T-cell (primary cell): ENCODE data around the gene SYNPO. TPM values are rescaled to one million over a fixed set of nuclear protein-coding genes. Genes with fewer than 3 reads are reported as not detected.

Experiments
- ATAC-seq, 4 experiments: fragments of 200-7000 bp in 3 of 4; fragments of 150-1000 bp in 1 of 4; cut with Tn5 transposase; replicated peaks in 1 of 4; 1 replicate in 3 of 4; 2 replicates in 1 of 4; pipeline ENCODE4 v1.10.0; 2021; ENCODE audit warnings: moderate library complexity in 3 of 4, mild to moderate bottlenecking in 2 of 4, moderate number of reproducible peaks in 1 of 4
- CTCF ChIA-PET, 2 donors: fragments of 300-600 bp; sonication (Branson Sonifier 250); formaldehyde crosslinking; loops; one replicate each; lab custom pipeline; 2022; ENCODE audit warnings: antibody characterized with exemption in 2 of 2; lab: Charles Lee
- POLR2A ChIA-PET, 2 donors: fragments of 300-600 bp; sonication (Branson Sonifier 250); formaldehyde crosslinking; loops; one replicate each; lab custom pipeline; 2022; ENCODE audit warnings: antibody characterized with exemption in 2 of 2; lab: Charles Lee
- DNase-seq, 35 experiments: peaks; one replicate each; pipeline versions ENCODE4 v3.0.0 to v3.0.0-alpha.2; 2013 to 2023
- H3K27ac ChIP-seq: one replicate; pipeline ENCODE4 v1.5.1; 2013; ENCODE audit warnings: low read length
- H3K27me3 ChIP-seq, 2 experiments: replicated peaks in 1 of 2; 1 replicate in 1 of 2; 2 replicates in 1 of 2; pipeline versions ENCODE4 v1.6.1 to v1.7.0; 2013; ENCODE audit warnings: low read length in 1 of 2, mixed read lengths in 1 of 2; ENCODE audit not compliant: control insufficient read depth in 2 of 2, insufficient read depth in 2 of 2; ENCODE audit errors: extremely low read depth in 1 of 2
- H3K36me3 ChIP-seq, 2 donors: 1 replicate in 1 of 2; 2 replicates in 1 of 2; pipeline versions ENCODE4 v1.6.1 to v1.7.0; 2013; ENCODE audit warnings: low read length in 1 of 2; ENCODE audit not compliant: control insufficient read depth in 2 of 2, insufficient read depth in 1 of 2; ENCODE audit errors: extremely low read depth in 1 of 2
- H3K4me1 ChIP-seq, 2 experiments: 1 replicate in 1 of 2; 2 replicates in 1 of 2; pipeline versions ENCODE4 v1.6.1 to v1.7.0; 2013; ENCODE audit warnings: low read length in 2 of 2, mixed read lengths in 1 of 2; ENCODE audit not compliant: insufficient read depth in 2 of 2, control insufficient read depth in 1 of 2; ENCODE audit errors: extremely low read depth in 1 of 2
- H3K4me3 ChIP-seq, 2 donors: 1 replicate in 1 of 2; 2 replicates in 1 of 2; pipeline versions ENCODE4 v1.5.1 to v1.7.0; 2013; ENCODE audit warnings: mild to moderate bottlenecking in 2 of 2, low read length in 1 of 2, moderate library complexity in 1 of 2; ENCODE audit not compliant: control insufficient read depth in 1 of 2; ENCODE audit errors: extremely low read depth in 1 of 2
- H3K9me3 ChIP-seq: 2 replicates; pipeline ENCODE4 v1.7.0; 2013
- H3K27ac Mint-ChIP-seq, 2 donors: one replicate each; pipeline ENCODE4 v1.8.0; 2020 to 2021; ENCODE audit warnings: mild to moderate bottlenecking in 2 of 2, mixed read lengths in 2 of 2
- H3K27me3 Mint-ChIP-seq, 2 donors: one replicate each; pipeline ENCODE4 v1.8.0; 2021 to 2022; ENCODE audit warnings: mixed read lengths in 2 of 2
- H3K36me3 Mint-ChIP-seq: one replicate; pipeline ENCODE4 v1.8.0; 2021; ENCODE audit warnings: mixed read lengths
- H3K4me1 Mint-ChIP-seq, 3 donors: one replicate each; pipeline ENCODE4 v1.8.0; 2020 to 2022; ENCODE audit warnings: mixed read lengths in 3 of 3, mild to moderate bottlenecking in 1 of 3
- H3K4me3 Mint-ChIP-seq, 3 donors: one replicate each; pipeline ENCODE4 v1.8.0; 2020 to 2022; ENCODE audit warnings: mild to moderate bottlenecking in 3 of 3, mixed read lengths in 3 of 3, moderate library complexity in 3 of 3
- H3K9me3 Mint-ChIP-seq, 3 donors: one replicate each; pipeline ENCODE4 v1.8.0; 2020 to 2022; ENCODE audit warnings: mixed read lengths in 3 of 3
- WGBS: methylation state at CpG from one replicate; pipeline ENCODE4 v1.1.5; 2013; ENCODE audit warnings: missing lambda C conversion rate; ENCODE audit not compliant: insufficient coverage; 5-methylcytosine and 5-hydroxymethylcytosine counted together
- total RNA-seq, 35 experiments: library from RNA in 6 of 35; stranded (reverse) in 6 of 35; fragments of 120-200 nt in 1 of 35; gene quantifications; one replicate each; pipeline versions ENCODE4 v1.2.1 to v1.2.4 and lab custom pipeline; 2013 to 2026

SYNPO gene
- total RNA-seq, 5 donors from 2014 or later (not counting 1 experiment from before 2014, with no cell fraction given) = 0.09 to 1.9 (median 1.0) TPM

DNA sequence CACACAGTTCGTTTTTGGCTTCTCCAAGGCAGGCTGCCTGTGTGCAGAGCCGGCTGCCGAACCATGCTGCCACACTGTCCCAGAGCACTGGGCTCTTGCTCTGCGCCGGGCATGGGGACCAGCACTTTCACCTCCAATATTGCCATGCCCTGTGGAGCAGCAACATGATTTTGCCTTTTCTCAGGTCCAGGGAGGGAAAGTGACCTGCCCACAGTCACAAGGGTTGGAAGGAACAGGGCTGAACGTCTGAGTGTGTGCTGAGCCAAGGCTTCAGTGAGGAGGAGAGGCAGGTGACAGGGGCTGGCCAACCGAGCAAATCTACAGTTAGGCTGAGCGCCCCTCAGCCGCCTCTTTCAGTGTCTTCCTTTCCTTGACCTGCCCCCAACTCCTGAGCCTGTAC lies 34.0 kb upstream of the SYNPO start:
- peaks cover 0 to 12% of the 10 kb centered on the region in 2 experiments for H3K27me3 ChIP-seq
- H3K27me3 Mint-ChIP-seq = no peaks in the 10 kb centered on the region
- ATAC-seq (no peak), DNase-seq (no peak)
- no peak overlapping the region for H3K4me3 Mint-ChIP-seq
- H3K36me3 ChIP-seq = no peaks in the 10 kb centered on the region
- H3K36me3 Mint-ChIP-seq = no peaks in the 10 kb centered on the region
- CTCF ChIA-PET = no interaction called here
- no peaks in the 10 kb centered on the region for H3K4me1 Mint-ChIP-seq
- no peaks in the 10 kb centered on the region for H3K9me3 Mint-ChIP-seq
- H3K4me1 ChIP-seq = no peaks in the 10 kb centered on the region
- H3K27ac Mint-ChIP-seq = no peak overlapping the region
- no peak overlapping the region for H3K27ac ChIP-seq
- 82% methylated on average over 5 of the region's 9 CpGs for WGBS
- H3K9me3 ChIP-seq = no peaks in the 10 kb centered on the region
- H3K4me3 ChIP-seq = no peak overlapping the region
- POLR2A ChIA-PET = no interaction called here

DNA sequence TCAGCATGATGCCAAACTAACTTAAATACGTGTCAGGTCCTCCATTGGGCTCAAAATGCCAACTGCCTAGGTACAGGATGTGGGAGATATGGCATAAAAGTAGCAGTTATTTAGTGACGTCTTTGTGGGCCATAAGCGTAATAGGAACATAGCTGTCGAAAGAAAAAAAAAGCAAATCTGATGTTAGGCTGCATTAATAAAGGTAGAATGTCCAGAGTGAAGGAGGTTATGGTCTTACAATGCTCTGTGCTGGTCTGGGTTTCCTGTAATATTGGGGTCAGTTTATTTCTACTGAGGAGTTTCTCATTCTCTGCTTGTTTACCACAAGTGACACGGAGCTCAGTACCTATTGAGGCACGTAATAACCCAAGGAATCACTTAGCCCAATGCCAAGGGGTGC lies 33.4 kb upstream of the SYNPO start:
- 72% methylated on average over 5 of the region's 6 CpGs for WGBS

DNA sequence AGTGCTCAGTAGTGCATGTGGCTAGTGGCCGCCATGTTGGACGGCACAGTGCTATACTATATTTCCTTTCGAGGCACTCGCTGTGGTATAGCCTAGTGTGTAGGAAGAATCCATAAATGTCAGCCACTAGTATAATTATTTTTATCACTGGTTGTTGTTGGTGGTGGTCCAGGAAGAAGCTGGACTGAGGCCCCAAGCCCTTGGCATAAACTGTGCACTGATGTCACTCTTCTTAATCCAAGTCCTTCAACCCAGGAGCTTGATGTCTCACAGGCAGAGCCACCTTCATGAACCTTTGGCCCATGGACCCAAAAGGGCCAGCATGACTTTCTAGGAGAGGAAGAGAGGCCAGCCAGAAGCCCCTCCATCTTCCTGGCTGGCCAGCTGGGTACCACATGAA lies 32.5 kb upstream of the SYNPO start:
- no peak overlapping the region for H3K4me3 Mint-ChIP-seq
- ATAC-seq (no peak), DNase-seq (no peak)
- H3K27me3 ChIP-seq = peaks cover 0 to 7% of the 10 kb centered on the region in 2 experiments
- H3K36me3 ChIP-seq = no peaks in the 10 kb centered on the region
- H3K9me3 ChIP-seq = no peaks in the 10 kb centered on the region
- H3K9me3 Mint-ChIP-seq = no peaks in the 10 kb centered on the region
- no peak overlapping the region for H3K27ac Mint-ChIP-seq
- ChIA-PET POLR2A (no interaction called here), CTCF (no interaction called here)
- no peaks in the 10 kb centered on the region for H3K4me1 ChIP-seq
- no peaks in the 10 kb centered on the region for H3K4me1 Mint-ChIP-seq
- no peak overlapping the region for H3K4me3 ChIP-seq
- H3K27ac ChIP-seq = no peak overlapping the region
- H3K36me3 Mint-ChIP-seq = no peaks in the 10 kb centered on the region
- WGBS = no CpG with 5 or more reads among the region's 4 CpGs
- H3K27me3 Mint-ChIP-seq = no peaks in the 10 kb centered on the region

More for the DNA sequence above, 33.4 kb upstream of the SYNPO start:
- no peak overlapping the region for H3K4me3 Mint-ChIP-seq
- no peaks in the 10 kb centered on the region for H3K4me1 ChIP-seq
- CTCF ChIA-PET = no interaction called here
- POLR2A ChIA-PET = no interaction called here
- no peaks in the 10 kb centered on the region for H3K9me3 Mint-ChIP-seq
- no peak overlapping the region for H3K27ac ChIP-seq
- H3K4me1 Mint-ChIP-seq = no peaks in the 10 kb centered on the region
- DNase-seq = no peak
- H3K27me3 Mint-ChIP-seq = no peaks in the 10 kb centered on the region
- H3K27ac Mint-ChIP-seq = no peak overlapping the region
- peaks cover 0 to 8% of the 10 kb centered on the region in 2 experiments for H3K27me3 ChIP-seq
- no peaks in the 10 kb centered on the region for H3K36me3 ChIP-seq
- no peak overlapping the region for H3K4me3 ChIP-seq
- H3K9me3 ChIP-seq = no peaks in the 10 kb centered on the region
- H3K36me3 Mint-ChIP-seq = no peaks in the 10 kb centered on the region
- ATAC-seq = no peak

DNA sequence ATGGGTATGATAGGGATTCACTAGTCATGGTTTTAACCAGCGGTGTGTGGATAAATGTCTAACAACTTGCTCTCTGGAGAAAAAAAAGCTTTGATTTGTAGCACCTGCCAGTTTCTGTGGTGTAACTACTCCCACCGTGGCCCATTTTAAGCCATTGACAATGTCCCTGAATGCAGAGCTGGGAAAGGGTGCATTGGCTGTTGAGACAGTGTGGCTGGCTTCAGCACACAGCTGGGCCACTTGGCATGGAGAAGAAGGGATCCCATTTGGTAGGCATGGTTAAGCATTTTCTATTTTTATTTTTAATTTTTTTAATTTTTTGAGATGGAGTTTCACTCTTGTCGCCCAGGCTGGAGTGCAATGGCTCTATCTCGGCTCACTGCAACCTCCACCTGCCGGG lies 31.5 kb upstream of the SYNPO start:
- H3K27ac ChIP-seq = no peak overlapping the region
- H3K27ac Mint-ChIP-seq = no peak overlapping the region
- H3K27me3 Mint-ChIP-seq = no peaks in the 10 kb centered on the region
- peaks cover 0 to 7% of the 10 kb centered on the region in 2 experiments for H3K27me3 ChIP-seq
- H3K9me3 Mint-ChIP-seq = no peaks in the 10 kb centered on the region
- ATAC-seq (no peak), DNase-seq (no peak)
- POLR2A ChIA-PET = no interaction called here
- 44% methylated on average over 2 of the region's 5 CpGs for WGBS
- CTCF ChIA-PET = no interaction called here
- H3K4me3 Mint-ChIP-seq = no peak overlapping the region
- H3K36me3 Mint-ChIP-seq = no peaks in the 10 kb centered on the region
- no peak overlapping the region for H3K4me3 ChIP-seq
- H3K4me1 Mint-ChIP-seq = no peaks in the 10 kb centered on the region
- H3K4me1 ChIP-seq = no peaks in the 10 kb centered on the region
- no peaks in the 10 kb centered on the region for H3K9me3 ChIP-seq
- H3K36me3 ChIP-seq = no peaks in the 10 kb centered on the region

DNA sequence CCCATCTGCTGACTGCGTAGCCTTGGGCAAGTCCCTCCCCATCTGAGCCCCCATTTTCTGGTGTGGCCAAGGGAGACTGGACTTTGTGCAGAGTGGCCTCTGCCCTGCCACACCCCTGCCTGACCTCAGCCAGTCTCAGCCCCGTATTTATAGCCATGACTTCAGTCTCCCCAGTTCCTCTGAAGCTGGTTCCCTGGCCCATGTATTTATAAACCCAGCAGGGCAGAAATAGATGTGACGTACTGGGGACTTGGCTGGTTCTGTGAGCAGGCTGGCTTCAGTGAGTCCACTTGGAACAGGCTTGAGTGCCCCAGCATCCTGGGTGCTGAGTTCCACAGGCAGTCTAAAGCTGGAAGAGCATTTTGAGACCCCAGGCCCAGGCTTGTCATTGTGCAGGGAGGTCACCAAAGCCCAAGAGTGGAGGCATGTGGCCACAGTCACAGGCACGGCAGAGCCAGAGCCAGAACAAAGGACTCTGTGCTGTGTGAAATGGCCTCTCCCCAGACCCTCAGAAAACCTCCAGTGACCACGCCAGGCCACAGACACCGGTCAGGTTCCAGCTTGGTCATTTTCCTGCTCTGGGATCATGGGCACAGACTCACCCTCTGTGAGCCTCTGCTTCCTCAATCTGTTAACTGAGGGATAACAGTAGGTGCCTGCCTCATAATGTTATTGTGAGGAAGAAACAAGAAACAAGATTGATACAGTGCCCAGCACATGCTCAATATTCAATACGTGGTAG lies 30.4 kb upstream of the SYNPO start:
- POLR2A ChIA-PET = no interaction called here
- no peak overlapping the region for H3K4me3 Mint-ChIP-seq
- CTCF ChIA-PET = interaction anchor here in 1 of 2 donors (0.6 kb wide), 1 partner anchor 36 kb away, joined by 3 read pairs; no protein-coding TSS in a partner anchor
- no peaks in the 10 kb centered on the region for H3K36me3 Mint-ChIP-seq
- DNase-seq (no peak), ATAC-seq (no peak)
- H3K4me1 Mint-ChIP-seq = peaks cover 0 to under 1% (median 0%) of the 10 kb centered on the region in 3 donors
- Histone ChIP-seq H3K27ac (no peak overlapping the region), H3K36me3 (no peaks in the 10 kb centered on the region), H3K27me3 (peaks cover 0 to 14% of the 10 kb centered on the region in 2 experiments), H3K4me3 (no peak overlapping the region), H3K9me3 (no peaks in the 10 kb centered on the region), H3K4me1 (no peaks in the 10 kb centered on the region)
- no peaks in the 10 kb centered on the region for H3K27me3 Mint-ChIP-seq
- H3K27ac Mint-ChIP-seq = no peak overlapping the region
- H3K9me3 Mint-ChIP-seq = no peaks in the 10 kb centered on the region
- WGBS = 85% methylated on average over 4 of the region's 7 CpGs

DNA sequence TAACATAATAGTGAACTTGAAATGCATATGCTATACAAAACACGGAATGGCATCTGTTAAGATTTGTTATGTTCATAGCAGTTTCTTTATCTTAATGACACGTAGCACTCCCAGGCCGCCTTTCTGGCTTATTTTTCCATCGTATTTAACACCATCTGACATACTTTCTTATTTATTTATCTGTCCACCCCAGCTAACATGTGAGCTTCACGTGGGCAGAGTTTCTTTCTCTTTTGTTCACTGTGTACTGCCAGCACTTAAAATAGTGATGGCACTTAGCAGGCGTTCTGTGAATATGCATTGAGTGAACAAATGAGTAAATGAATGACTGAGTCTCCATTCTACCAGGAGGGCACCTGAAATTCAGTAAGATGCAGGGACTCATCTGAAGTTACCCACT lies 29.4 kb upstream of the SYNPO start:
- H3K36me3 Mint-ChIP-seq = no peaks in the 10 kb centered on the region
- H3K4me1 ChIP-seq = peaks cover 0 to 3% of the 10 kb centered on the region in 2 experiments
- peaks cover 0 to 15% of the 10 kb centered on the region in 2 experiments for H3K27me3 ChIP-seq
- H3K27me3 Mint-ChIP-seq = peaks cover under 1% of the 10 kb centered on the region in 2 donors
- no peaks in the 10 kb centered on the region for H3K36me3 ChIP-seq
- no peak overlapping the region for H3K4me3 Mint-ChIP-seq
- H3K27ac ChIP-seq = no peak overlapping the region
- H3K4me3 ChIP-seq = no peak overlapping the region
- no peaks in the 10 kb centered on the region for H3K9me3 ChIP-seq
- ATAC-seq = no peak
- POLR2A ChIA-PET = no interaction called here
- CTCF ChIA-PET = interaction anchor here in 1 of 2 donors (0.5 to 0.6 kb wide), 2 partner anchors 35 to 145 kb away, joined by 3 to 4 read pairs; no protein-coding TSS in a partner anchor
- H3K27ac Mint-ChIP-seq = no peak overlapping the region
- DNase-seq = no peak
- WGBS = 100% methylated on average over 2 of the region's 6 CpGs
- H3K4me1 Mint-ChIP-seq = peaks cover 0 to 3% (median 0%) of the 10 kb centered on the region in 3 donors
- H3K9me3 Mint-ChIP-seq = no peaks in the 10 kb centered on the region
